Measurements from ENCODE around the gene PRKAR1B.

PRKAR1B gene

GRCh38 chr7:673681-674453 lies 53.2 kb downstream of the PRKAR1B start:
- peaks cover 0 to 7% of the 10 kb centered on the region in 2 donors for H3K9me3 ChIP-seq (replicated peaks in 1 of 2; ENCODE audit: control insufficient read depth in 2 of 2, insufficient read depth in 1 of 2, low read depth in 1 of 2, low read length in 2 of 2)
- H3K18ac ChIP-seq (ENCODE audit: low read length) = no peak overlapping the region
- no peaks in the 10 kb centered on the region for H3K27me3 ChIP-seq (ENCODE audit: control insufficient read depth in 3 of 3, insufficient read depth in 3 of 3, low read depth in 1 of 3, low read length in 3 of 3)
- no peak overlapping the region for H4K91ac ChIP-seq (ENCODE audit: low read depth, low read length, poor library complexity)
- H3K36me3 ChIP-seq (replicated peaks in 1 of 2; ENCODE audit: control insufficient read depth in 2 of 2, insufficient read depth in 2 of 2, low read length in 2 of 2) = peaks cover 0 to 13% of the 10 kb centered on the region in 2 donors
- no peak for DNase-seq (ENCODE audit: low spot score)
- H3K14ac ChIP-seq (ENCODE audit: low read length) = no peak overlapping the region
- no peak overlapping the region for H3K4me2 ChIP-seq (ENCODE audit: insufficient read depth, low read length, poor library complexity, severe bottlenecking)
- no peak overlapping the region for H3K4ac ChIP-seq (ENCODE audit: low read length)
- no peak overlapping the region for H4K8ac ChIP-seq (ENCODE audit: low read depth, low read length)
- no peak overlapping the region for H2BK120ac ChIP-seq (ENCODE audit: low read depth, low read length)
- H3K4me3 ChIP-seq (ENCODE audit: low read length in 2 of 2) = no peak overlapping the region
- no CpG with 5 or more reads among the region's 13 CpGs for WGBS, 2 donors (ENCODE audit: extremely low coverage in 2 of 2, insufficient read length in 2 of 2, insufficient replicate concordance in 1 of 2)
- no peak overlapping the region for H3K27ac ChIP-seq (replicated peaks; ENCODE audit: low read length)
- no peak overlapping the region for H2BK5ac ChIP-seq (ENCODE audit: low read length)
- H2BK12ac ChIP-seq (ENCODE audit: low read length) = no peak overlapping the region
- H2BK15ac ChIP-seq (ENCODE audit: low read length) = no peak overlapping the region
- H3K79me1 ChIP-seq (ENCODE audit: low read depth, low read length) = peaks cover 8% of the 10 kb centered on the region
- peak overlapping the region; percentile 3 for H3K23ac ChIP-seq (ENCODE audit: low read depth, low read length, poor library complexity)
- H2AK5ac ChIP-seq (ENCODE audit: low read depth, low read length) = no peak overlapping the region
- no peaks in the 10 kb centered on the region for H3K4me1 ChIP-seq (ENCODE audit: control insufficient read depth in 2 of 2, insufficient read depth in 1 of 2, low read depth in 1 of 2, low read length in 2 of 2)
- no peak overlapping the region for H3K9ac ChIP-seq (ENCODE audit: low read depth, low read length, poor library complexity)
- no peak overlapping the region for H2AFZ ChIP-seq (ENCODE audit: low read length)

- Histone ChIP-seq H3K79me1 (ENCODE audit: low read depth, low read length) (peaks cover 8% of the 10 kb centered on the region), H3K14ac (ENCODE audit: low read length) (no peak overlapping the region), H3K18ac (ENCODE audit: low read length) (no peak overlapping the region), H2BK120ac (ENCODE audit: low read depth, low read length) (no peak overlapping the region), H3K4me2 (ENCODE audit: insufficient read depth, low read length, poor library complexity, severe bottlenecking) (no peak overlapping the region), H2AK5ac (ENCODE audit: low read depth, low read length) (no peak overlapping the region), H2BK12ac (ENCODE audit: low read length) (no peak overlapping the region), H3K27ac (replicated peaks; ENCODE audit: low read length) (no peak overlapping the region), H3K4ac (ENCODE audit: low read length) (no peak overlapping the region), H3K4me1 (ENCODE audit: control insufficient read depth in 2 of 2, insufficient read depth in 1 of 2, low read depth in 1 of 2, low read length in 2 of 2) (peaks cover 0 to 4% of the 10 kb centered on the region in 2 donors), H3K27me3 (ENCODE audit: control insufficient read depth in 3 of 3, insufficient read depth in 3 of 3, low read depth in 1 of 3, low read length in 3 of 3) (no peaks in the 10 kb centered on the region), H3K4me3 (ENCODE audit: low read length in 2 of 2) (no peak overlapping the region), H2BK15ac (ENCODE audit: low read length) (no peak overlapping the region), H3K9ac (ENCODE audit: low read depth, low read length, poor library complexity) (no peak overlapping the region), H4K91ac (ENCODE audit: low read depth, low read length, poor library complexity) (no peak overlapping the region), H3K9me3 (replicated peaks in 1 of 2; ENCODE audit: control insufficient read depth in 2 of 2, insufficient read depth in 1 of 2, low read depth in 1 of 2, low read length in 2 of 2) (peaks cover 0 to 7% of the 10 kb centered on the region in 2 donors), H3K36me3 (replicated peaks in 1 of 2; ENCODE audit: control insufficient read depth in 2 of 2, insufficient read depth in 2 of 2, low read length in 2 of 2) (peaks cover 0 to 13% of the 10 kb centered on the region in 2 donors), H2AFZ (ENCODE audit: low read length) (no peak overlapping the region), H4K8ac (ENCODE audit: low read depth, low read length) (no peak overlapping the region), H2BK5ac (ENCODE audit: low read length) (no peak overlapping the region), H3K23ac (ENCODE audit: low read depth, low read length, poor library complexity) (no peak overlapping the region)
- no peak for DNase-seq (ENCODE audit: low spot score)
- WGBS, 2 donors (ENCODE audit: extremely low coverage in 2 of 2, insufficient read length in 2 of 2, insufficient replicate concordance in 1 of 2) = no CpG with 5 or more reads among the region's 8 CpGs
Measured at GRCh38 chr7:672891-673290, 54.2 kb downstream of the PRKAR1B start.

- Histone ChIP-seq H3K36me3 (replicated peaks in 1 of 2; ENCODE audit: control insufficient read depth in 2 of 2, insufficient read depth in 2 of 2, low read length in 2 of 2) (peaks cover 0 to 10% of the 10 kb centered on the region in 2 donors), H3K4ac (ENCODE audit: low read length) (no peak overlapping the region), H3K79me1 (ENCODE audit: low read depth, low read length) (peaks cover 9% of the 10 kb centered on the region), H2BK120ac (ENCODE audit: low read depth, low read length) (no peak overlapping the region), H3K4me3 (ENCODE audit: low read length in 2 of 2) (no peak overlapping the region), H2AFZ (ENCODE audit: low read length) (no peak overlapping the region), H3K18ac (ENCODE audit: low read length) (peak overlapping the region; percentile 38), H3K27me3 (ENCODE audit: control insufficient read depth in 3 of 3, insufficient read depth in 3 of 3, low read depth in 1 of 3, low read length in 3 of 3) (no peaks in the 10 kb centered on the region), H3K27ac (replicated peaks; ENCODE audit: low read length) (no peak overlapping the region), H2AK5ac (ENCODE audit: low read depth, low read length) (no peak overlapping the region), H3K9me3 (replicated peaks in 1 of 2; ENCODE audit: control insufficient read depth in 2 of 2, insufficient read depth in 1 of 2, low read depth in 1 of 2, low read length in 2 of 2) (peaks cover 0 to 7% of the 10 kb centered on the region in 2 donors), H3K9ac (ENCODE audit: low read depth, low read length, poor library complexity) (no peak overlapping the region), H2BK12ac (ENCODE audit: low read length) (no peak overlapping the region), H2BK15ac (ENCODE audit: low read length) (no peak overlapping the region), H2BK5ac (ENCODE audit: low read length) (no peak overlapping the region), H4K8ac (ENCODE audit: low read depth, low read length) (no peak overlapping the region), H3K4me2 (ENCODE audit: insufficient read depth, low read length, poor library complexity, severe bottlenecking) (no peak overlapping the region), H3K4me1 (ENCODE audit: control insufficient read depth in 2 of 2, insufficient read depth in 1 of 2, low read depth in 1 of 2, low read length in 2 of 2) (peaks cover 0 to 5% of the 10 kb centered on the region in 2 donors), H4K91ac (ENCODE audit: low read depth, low read length, poor library complexity) (no peak overlapping the region), H3K23ac (ENCODE audit: low read depth, low read length, poor library complexity) (peak overlapping the region; percentile 65), H3K14ac (ENCODE audit: low read length) (no peak overlapping the region)
- no peak for DNase-seq (ENCODE audit: low spot score)
- no CpG with 5 or more reads among the region's 10 CpGs for WGBS, 2 donors (ENCODE audit: extremely low coverage in 2 of 2, insufficient read length in 2 of 2, insufficient replicate concordance in 1 of 2)
Measured at GRCh38 chr7:671415-672042, 55.6 kb downstream of the PRKAR1B start.

All from neuronal stem cell (in vitro differentiated cells).